GM18498 (cell line): ENCODE results near the gene SH3PXD2A.

Experiments used
- ATAC-seq: cut with Tn5 transposase; IDR thresholded peaks from one replicate; pipeline ENCODE4 v1.9.1; 2021; ENCODE audit warnings: mild to moderate bottlenecking, moderate library complexity; ENCODE audit not compliant: unreplicated experiment

SH3PXD2A gene

DNA sequence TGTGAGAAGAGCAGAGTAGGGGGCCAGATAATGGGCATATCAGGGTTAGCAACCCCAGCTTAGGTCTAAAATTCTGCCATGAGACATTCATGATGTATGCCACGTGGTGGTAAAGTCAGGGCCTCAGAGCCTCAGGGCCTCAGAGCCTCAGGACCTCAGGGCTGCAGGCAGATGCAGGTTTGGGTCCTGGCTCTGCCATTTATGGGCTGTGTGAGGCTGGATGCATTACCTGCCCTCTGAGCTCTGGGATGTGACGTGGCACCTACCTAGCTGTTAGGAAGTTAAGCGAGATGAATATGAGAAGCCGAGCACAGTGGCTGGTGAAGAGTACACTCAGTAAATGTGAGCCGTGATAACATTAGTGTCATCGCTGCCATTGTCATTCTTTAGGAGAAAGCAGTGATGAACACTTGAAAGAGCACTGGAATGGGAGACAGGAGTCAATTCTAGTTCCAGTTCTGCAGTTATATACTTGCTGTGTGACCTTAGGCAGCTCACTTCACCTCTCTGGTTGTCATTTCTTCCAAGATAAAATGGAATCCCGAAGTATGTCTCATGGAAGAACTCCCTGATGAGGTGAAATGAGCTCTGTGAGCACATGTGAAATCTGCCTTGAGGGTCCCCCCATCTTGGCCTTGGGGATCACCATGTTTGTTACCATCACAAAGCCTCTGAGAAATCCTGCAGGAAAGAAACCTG lies 127.2 kb downstream of the SH3PXD2A start:
- no peak for ATAC-seq

DNA sequence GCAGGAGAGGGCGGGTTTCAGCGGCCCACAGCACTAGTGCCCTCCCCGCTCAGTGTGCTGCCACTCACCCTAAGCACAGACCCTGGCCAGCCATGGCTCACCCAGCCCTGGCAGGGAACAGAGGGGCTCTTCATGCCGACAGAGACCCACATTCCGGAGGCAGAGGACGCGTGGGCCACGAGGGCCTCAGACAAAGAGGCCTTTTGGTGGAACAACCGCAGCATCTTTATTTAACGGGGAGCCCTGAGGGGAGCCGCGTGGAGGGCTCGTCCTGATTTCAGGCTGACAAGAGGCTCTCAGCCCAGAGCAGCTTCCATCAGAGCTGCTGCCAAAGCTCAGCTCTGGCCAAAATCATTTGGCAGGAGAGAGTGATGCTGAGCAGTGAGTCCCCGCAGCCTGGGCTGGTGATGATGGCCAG lies 127.8 kb downstream of the SH3PXD2A start:
- no peak for ATAC-seq

DNA sequence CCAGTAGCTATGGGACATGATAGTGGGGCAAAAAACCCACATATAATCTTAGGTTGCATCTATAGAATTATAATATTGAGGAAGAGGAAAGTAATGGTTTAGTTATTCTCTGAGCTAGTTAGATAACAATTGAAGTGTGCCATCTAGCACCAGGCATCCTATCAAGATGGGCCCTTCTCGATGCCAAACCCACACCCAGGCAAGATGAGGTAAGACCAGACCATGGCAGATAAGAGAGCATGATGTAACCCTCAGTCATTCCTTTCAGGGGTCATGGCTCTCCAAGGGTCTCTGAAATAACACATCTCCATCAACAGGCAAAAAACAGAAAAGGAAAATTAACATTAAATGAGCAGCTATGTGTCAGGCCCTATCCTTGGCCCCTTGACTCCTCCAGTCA lies 128.7 kb downstream of the SH3PXD2A start:
- ATAC-seq: no peak

DNA sequence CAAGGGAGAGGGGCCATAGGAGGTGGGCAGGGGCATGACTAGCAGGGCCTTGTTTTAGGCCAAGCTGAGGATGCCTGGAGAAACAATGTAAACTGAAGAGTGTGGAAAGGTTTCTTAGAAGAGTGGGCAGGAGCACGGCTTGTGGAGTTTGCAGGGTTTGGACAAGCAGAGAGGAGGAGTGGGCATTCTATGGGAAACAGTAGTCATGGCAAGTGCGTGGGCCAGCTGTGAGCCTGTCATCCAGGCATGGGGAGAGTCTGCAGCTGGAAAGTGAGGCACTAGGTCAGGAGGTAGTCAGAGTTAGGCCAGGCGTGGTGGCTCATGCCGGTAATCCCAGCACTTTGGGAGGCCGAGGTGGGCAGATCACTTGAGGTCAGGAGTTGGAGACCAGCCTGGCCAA lies 130.1 kb downstream of the SH3PXD2A start:
- no peak for ATAC-seq

DNA sequence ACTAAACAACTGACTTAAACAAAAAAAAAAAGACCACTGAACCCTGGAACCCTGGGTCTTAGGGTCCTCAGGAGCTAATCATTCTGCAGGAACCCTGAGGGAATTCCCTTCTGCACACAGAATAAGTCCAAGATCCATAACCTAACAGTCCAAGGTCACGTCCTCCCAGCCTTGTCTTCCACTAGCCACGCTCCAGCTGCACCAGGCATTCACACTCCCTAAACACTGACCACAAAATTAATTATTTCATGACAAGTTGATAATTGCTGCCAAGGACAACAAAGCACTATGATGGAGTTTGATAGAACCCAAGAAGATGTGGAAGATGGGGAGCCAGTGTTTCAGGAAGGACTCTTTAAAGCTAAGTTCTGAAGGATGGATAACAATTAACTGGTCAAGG lies 130.6 kb downstream of the SH3PXD2A start:
- no peak for ATAC-seq

DNA sequence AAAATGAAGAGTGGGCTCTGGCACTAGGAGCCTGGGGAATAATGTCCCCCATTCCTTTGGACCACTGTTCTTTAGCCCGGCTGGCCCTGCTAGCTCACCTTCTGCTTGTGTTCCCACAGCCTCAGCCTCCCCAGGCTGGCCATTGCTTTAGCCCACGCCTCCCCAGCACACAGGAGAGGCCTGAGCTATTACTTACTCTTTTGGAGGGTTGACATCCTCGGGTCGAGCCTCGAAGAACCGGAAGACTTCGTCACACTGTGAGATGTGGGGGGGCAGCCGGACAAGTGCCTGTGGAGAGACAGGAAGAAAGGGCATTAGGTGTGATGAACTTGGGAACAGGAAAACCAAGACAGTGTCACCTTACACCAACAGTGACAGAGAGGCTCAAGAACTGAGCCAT lies 131.3 kb downstream of the SH3PXD2A start:
- no peak for ATAC-seq

DNA sequence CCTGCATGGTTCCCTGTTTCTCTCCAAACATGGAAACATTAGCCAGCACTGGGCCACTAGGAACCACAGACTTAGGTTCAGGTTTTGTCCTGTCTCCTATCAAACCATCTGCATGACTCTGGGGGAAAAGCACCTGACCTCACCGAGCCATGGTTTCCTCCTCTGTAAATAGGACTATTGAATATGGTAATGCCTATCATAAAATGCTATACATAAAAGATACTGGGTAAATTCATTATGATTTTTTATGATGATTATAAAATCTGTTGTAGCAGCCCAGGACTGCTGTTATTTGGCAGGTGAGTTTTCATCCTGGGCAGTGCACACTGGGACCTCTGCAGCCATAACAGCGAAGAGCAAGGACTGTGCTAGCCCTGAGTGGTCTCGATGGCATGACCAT lies 131.8 kb downstream of the SH3PXD2A start:
- ATAC-seq: no peak

DNA sequence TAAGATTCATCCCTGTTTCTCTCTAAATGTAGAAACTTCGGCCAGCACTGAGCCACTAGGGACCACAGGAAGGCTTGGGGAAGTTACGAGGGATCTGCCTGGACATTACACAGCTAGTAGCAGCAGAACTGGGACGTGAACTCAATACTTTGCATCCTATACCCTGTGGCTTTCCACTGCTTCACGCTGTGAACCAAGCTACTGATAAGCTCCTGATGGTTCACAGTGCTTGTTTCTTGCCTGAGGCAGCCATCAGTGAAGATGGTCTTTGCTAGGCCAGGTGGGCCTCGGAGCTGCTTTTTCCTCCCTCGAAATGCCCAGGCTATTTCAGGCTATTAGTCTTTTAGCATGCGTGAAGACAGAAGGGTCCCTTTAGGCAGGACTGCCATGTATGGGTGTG lies 132.7 kb downstream of the SH3PXD2A start:
- ATAC-seq: no peak

DNA sequence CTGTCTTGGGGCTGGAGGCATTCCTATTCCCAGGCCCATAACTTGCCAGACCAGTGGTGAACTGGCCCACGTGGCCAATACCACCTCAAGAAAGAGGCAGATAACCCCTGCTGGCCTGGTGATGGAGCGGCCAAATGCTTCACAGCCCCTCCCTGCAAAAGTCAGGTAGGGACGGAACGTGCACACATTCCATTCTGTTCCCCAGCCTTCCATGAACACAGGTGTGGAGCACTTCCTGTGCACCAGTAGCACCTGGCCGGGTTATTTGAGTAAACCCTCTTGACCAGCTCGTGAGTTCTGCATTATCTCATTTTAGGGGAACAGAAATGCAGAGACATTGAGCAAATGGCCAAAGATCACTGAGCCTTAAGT lies 134.4 kb downstream of the SH3PXD2A start:
- no peak for ATAC-seq

DNA sequence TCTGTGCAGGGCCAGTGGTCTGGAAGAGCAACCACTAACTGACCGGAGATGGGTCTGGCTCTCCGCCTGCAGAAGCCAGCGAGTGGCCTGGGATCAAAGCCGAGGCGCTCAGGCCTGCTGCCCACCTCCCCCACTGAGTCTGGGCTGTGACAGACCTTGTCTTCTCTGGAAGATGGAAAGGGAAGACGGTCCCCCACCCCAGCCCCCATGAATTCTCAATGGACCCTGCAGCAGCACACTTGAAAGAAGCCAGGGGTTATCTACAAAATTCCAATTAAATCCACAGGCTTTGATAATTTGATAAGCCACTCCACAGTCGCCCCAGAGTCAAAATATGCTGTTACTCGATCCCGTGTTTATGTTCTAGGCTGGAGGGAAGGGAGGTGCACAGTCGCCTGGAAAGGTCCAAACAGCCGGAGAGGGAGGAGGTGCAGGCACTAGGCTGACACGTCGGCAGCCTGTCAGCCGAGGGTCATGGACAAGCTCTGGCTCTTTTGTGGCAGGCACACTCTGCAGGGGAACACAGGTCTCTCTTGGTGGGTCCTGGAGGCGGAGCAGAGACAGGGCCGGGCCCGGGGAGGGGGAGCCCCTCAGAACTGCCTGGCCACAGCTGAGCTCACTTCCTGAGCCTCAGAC lies 134.9 kb downstream of the SH3PXD2A start:
- no peak for ATAC-seq

DNA sequence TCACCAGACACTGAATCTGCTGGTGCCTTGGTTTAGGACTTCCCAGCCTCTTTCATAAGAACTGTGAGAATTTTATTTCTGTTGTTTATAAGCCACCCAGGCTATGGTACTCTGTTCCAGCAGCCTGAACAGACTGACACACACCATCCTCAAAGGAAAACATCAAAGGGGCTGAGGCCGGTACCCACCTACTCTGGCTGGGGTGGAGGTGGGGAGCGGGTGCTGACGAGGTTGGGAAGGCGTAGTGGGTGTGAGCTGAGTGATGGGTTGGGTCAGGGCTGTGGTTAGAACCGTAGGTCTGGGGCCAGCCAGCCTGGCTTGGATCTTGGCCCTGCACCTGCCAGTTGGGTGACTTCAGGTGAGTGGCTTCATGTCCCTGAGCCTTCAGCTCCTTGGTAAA lies 136.3 kb downstream of the SH3PXD2A start:
- no peak for ATAC-seq

DNA sequence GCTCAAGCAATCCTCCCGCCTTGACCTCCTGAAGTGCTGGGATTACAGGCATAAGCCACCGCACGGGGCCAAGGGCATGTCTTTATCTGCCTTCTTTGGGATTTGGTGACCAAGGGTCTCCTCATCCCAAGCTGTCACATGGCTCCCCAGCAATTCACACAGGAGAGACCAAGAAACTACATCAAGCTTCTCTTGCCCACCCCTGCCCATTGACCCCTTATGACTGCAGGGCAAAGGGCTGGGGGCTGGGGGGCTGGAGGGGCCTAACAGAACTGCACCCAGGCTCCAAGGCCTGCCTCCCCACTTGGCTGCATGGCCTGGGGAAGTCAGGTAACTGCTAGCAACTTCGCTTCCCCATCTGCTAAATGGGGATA lies 137.1 kb downstream of the SH3PXD2A start:
- ATAC-seq: no peak

DNA sequence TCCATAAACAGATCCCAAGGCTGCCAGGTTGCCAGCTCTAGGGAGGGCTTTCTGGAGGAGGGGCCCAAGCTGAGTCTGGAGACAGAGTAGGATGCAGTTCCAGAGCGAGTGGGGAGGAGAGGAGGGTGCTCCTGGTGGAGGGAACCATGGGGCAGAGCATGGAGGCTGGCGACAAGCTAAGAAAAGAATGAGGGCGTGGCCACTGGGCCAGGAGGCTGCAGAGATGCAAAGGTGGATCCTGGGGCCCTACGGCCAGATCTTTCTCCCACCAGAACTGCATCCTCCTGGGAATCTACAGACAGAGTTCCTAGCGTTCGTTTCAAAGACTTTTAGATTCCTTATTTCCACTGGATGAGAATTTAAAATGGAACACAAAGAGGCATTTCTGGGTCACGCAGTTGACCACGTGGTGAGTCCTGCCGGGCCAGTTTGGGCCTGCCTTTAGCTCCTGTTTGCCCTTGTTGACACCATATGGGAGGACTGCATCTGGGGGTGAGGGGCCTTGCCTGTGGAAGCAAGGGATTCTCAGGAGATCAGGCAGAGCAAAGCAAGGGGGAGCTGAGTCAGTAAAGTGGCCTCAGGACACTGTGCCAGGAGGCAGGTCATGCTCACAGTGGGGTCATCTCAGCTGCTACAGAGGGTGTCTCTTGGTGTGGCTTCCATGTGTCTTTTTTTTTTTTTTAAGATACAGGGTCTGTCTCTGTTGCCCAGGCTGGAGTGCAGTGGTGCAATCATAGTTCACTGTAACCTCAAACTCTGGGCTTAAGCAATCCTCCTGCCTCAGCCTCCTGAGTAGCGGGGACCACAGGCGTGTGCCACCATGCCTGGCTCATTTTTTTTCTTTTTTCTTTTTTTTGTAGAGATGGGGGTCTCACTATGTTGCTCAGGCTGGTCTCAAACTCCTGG lies 137.8 kb downstream of the SH3PXD2A start:
- ATAC-seq: no peak

DNA sequence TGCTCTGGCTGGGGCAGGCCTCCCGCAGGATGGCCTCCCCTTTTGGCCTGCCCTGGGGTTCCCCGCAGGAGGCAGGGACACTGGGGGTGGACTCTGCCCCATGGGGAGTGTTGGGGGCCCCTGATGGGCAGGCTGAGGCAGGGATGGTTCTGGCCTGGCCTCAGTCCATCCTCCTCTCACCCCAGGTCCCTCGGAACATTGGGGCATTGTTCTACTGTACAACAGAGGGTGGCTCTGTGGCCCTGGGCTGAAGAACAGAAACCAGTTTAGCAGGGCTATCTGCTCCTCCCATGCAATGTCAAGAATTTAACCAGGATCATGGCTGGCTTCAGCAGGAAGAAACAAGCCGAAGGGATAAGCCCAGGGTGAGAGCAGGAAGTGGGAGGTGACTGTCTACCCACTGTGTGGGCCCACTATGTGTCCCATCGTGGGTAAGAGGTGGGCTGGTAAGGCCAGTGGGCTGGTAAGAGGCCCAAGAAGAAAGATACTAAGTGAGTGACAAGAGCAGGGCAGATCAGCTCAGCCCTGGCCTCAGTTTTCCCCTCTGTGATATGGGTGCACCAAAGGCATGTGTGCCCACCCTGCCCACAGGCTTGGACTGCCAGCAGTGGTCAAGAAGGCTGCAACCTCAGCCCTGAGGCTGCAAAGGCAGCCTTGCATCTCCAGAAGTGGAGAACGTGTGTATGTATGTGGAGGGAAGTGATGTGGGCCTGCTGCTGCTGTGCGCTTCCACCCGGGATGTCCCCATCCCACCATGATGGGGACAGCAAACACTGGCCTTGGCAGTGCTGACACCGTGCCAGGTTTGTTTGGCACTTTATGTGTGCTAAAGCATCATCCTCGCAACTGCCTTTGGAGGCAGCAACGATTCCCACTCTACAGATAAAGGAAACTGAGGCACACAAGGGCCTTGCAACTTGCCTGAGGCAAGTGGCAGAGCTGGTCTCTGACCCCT lies 138.9 kb downstream of the SH3PXD2A start:
- ATAC-seq: no peak

DNA sequence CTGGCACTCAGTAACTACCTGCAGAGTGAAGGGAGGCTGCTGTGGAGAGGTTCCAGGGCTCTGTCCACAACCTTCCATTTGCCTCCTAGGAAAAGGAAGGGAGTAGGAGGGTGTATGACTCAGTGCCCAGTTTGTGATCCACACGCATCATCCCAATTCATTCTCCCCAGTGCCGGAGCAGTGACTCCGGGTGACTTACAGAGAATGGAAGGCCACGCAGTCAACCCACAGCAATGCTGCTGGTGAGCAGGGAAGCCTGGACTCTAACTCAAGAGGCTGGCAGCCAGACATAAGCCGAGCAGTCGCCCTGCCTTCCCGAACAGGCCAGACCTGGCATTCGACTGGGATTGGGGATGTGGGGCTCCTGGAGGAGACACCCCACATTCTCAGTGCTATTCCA lies 139.9 kb downstream of the SH3PXD2A start:
- no peak for ATAC-seq

DNA sequence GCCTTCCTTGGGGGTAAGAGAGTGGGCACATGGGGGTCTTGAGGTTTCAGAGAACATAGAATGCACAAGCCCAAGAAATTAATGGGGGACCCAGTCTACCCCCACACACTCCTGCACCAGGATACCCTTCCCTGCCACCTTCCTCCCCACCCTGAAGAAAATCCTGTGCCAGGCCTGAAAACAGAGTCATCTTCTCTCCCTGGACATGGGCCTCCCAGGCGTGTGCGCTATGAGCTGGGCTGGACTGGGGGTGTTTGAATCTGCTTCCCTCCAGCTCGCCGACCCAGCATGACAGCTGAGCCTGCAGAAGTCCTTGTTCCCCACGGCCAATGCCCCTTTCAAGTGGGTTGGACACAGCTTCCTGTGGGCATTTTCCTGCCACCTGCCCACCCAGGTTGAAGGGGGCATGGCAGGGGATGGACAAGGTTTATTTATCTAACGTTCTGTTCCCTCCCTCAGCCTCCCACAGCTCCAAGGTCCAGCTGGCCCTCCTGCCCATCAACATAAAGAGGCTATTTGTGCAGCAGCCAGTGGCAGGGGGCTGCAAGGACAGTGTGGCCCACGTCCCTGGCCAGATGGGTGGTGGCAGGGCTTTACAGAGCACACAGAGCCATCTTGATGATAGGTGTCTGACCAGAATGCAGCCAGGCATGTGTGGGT lies 141.0 kb downstream of the SH3PXD2A start:
- ATAC-seq: no peak

DNA sequence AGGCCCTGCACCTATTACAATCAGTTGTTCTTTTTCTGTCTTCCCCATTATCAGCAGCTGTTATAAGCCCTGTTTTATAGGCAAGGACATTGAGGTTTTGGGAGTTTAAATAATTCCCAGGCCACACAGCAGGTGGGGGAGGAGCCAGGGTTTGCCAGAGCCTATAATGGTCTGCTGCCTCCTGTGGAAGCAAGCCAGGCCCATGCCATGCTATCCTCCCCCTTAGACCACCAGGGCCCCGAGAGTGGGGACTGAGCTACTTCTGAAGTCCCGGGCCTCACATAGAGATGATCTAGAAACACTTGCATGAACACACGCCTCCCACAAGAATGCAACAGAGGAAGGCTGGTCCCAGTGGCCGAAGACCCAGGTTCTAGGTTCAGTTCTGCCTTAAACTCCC lies 141.7 kb downstream of the SH3PXD2A start:
- no peak for ATAC-seq

DNA sequence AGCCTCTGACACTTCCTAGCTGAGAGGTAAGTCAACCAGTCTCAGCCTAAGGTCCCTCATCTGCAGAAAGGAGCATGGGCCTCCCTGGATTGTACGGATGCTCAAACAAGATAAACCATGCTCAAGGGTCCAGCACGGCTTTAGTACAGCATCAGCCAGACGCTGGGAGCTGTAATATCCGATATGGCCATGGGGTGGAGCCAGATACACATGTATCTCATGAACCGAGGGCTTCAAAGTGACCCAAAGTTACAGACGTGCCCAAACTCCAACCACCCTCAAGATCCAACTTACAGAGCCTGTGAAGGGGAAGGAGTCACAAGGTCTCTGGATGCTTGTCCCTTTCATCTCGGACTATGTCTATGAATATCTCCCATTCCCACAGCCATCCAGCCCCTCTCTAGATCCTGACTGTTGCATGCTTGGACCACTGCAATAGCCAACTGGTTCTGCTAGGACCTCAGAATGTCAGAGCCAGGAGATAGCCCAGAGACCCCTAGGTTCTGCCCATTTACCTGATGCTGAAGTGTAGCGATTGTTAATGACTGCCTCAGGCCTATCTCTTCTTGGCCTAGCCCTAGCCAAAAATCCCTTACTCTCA lies 142.4 kb downstream of the SH3PXD2A start:
- peak; percentile 81 for ATAC-seq

DNA sequence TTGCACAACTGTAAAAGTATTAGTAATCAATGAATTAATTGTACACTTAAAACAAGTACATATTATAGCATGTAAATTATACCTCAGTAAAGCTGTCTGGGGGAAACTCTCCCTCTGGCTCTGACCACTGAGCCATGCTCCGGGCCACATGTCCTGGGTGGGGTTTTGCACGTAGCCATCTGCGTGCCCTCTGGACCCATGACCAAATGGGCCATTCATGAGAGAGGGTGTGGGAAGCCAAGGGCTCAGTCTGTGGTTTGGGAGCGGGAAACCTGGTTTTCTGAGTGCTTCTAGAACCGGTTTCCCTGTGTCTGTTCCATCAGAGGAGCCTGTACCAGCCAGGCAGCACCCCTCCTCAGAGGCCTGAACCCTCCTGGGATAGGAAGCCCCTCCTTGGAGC lies 143.2 kb downstream of the SH3PXD2A start:
- no peak for ATAC-seq
